DMS153 treated with DMSO at 0.1 percent for 48 hours (cell line): ENCODE measurements around the gene NUF2.

Source experiments
- DNase-seq: peaks from one replicate; lab custom pipeline; 2025; ENCODE audit not compliant: unreplicated experiment; lab: John Stamatoyannopoulos, UW

NUF2 gene

DNA sequence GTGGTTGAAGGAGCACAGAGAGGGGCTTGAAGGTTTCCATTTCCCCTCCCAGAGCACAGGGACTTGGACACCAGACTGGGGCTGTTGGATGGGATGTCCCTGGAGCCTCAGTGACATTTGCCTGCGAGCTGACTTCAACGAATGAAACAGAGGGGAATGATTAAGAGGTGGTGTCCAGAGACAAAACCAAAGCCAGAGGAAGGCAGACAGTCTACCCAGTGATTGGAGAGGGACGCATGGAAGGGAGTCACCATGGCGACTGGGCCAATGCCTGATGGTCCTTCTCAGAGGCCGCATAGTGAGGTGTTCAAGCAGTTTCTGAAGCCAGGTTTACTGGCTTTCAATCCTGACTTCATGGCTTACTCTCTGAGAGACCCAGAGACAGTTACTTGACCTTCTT is 77.2 kb downstream of the NUF2 start:
- DNase-seq = no peak

DNA sequence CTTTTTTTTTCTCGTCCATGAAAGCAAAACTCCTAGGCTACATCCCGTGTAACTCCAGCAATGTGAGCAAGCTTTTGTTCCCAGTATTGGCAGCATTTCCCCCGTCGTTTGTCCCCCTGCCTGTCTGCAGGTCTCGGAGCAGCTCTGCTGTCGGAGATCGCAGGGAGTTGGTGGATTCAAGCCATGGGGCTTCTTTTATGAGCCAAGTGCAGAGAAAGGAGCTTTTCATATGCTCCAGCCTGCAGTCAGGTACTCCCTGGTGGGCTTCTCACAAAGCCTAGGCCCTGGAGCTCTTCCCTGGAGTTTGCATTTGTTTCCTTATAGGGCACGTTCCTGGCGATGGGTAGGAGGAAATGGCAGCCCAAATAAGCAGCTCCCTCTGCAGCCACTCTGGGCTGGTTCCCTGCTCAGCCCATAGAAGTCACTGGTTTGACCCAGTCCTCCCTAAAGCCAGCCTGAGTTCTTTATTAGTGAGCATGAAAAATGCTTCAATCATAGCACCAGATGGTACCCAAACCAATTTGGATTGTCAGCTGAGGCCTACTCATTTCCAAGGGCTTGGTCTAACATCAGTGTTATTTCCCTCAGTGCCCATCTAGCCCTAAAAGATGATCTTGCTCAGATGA is 78.3 kb downstream of the NUF2 start:
- DNase-seq = no peak

DNA sequence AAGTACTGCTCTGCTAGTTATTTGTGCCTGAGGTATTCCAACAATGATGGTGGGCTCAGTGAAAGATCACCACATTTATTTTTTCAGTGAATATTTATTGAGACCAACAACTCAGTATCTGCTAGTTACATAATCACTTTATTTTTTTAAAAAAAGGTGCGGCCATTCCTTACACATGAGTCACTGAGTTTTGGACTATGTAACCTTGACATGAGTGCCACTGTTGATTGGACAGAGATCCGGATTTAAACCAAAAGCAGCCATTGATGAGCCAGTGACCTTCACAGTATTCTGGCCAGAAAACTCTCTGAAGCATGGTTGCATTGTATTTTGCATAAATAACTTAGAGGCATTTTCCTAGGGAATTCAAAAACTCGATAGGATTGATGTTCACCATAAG is 79.5 kb downstream of the NUF2 start:
- DNase-seq = no peak
